ENCODE measurements around the gene TBCB.
"Not testable (repeated sequence)": the region's sequence is repeated elsewhere in the genome, so short reads cannot be mapped to it uniquely, and the experiment has no call there.

The TBCB gene

GRCh38 chr19:36173846-36174245 lies 58.6 kb downstream of the TBCB start:
- not testable (repeated sequence) for DNase-seq
